WTC11 (cell line): ENCODE measurements around the gene SLC38A10. TPM values are rescaled to one million over a fixed set of nuclear protein-coding genes. Genes with fewer than 3 reads are reported as not detected.

Source experiments
- ATAC-seq: fragments of 200-7000 bp; cut with Tn5 transposase; 2 replicates; pipeline ENCODE4 v1.10.0; 2021; ENCODE audit warnings: mild to moderate bottlenecking, moderate library complexity
- CTCF ChIA-PET: fragments of 300-600 bp; sonication (Branson Sonifier 250); formaldehyde crosslinking; loops from one replicate; lab custom pipeline; 2021; ENCODE audit warnings: antibody characterized with exemption; lab: Charles Lee
- POLR2A ChIA-PET: fragments of 350-600 bp; sonication (Branson Sonifier 250); formaldehyde crosslinking; loops from one replicate; lab custom pipeline; 2021; ENCODE audit warnings: antibody characterized with exemption; lab: Charles Lee
- DNase-seq: peaks from one replicate; pipeline ENCODE4 v3.0.0; 2021; ENCODE audit warnings: low spot score
- H3K27ac Mint-ChIP-seq: 2 replicates; pipeline ENCODE4 v1.8.0; 2021; ENCODE audit warnings: mixed read lengths
- H3K27me3 Mint-ChIP-seq: 2 replicates; pipeline ENCODE4 v1.8.0; 2021; ENCODE audit warnings: low read depth, mild to moderate bottlenecking, moderate library complexity, mixed read lengths
- H3K36me3 Mint-ChIP-seq: 2 replicates; pipeline ENCODE4 v1.8.0; 2021; ENCODE audit warnings: mixed read lengths
- H3K4me1 Mint-ChIP-seq: 2 replicates; pipeline ENCODE4 v1.8.0; 2022; ENCODE audit warnings: mixed read lengths
- H3K4me3 Mint-ChIP-seq: 2 replicates; pipeline ENCODE4 v1.8.0; 2021; ENCODE audit warnings: mild to moderate bottlenecking, moderate library complexity, mixed read lengths
- H3K9me3 Mint-ChIP-seq: 2 replicates; pipeline ENCODE4 v1.8.0; 2021; ENCODE audit warnings: mixed read lengths
- ATF3 ChIP-seq: sonication (generic); formaldehyde crosslinking; conservative IDR thresholded peaks from 2 replicates; pipeline ENCODE4 v1.8.1; 2022; ENCODE audit warnings: mild to moderate bottlenecking, missing genetic modification reagents
- CBFB ChIP-seq: sonication (generic); formaldehyde crosslinking; IDR thresholded peaks from 2 replicates; pipeline ENCODE4 v1.8.1; 2022; ENCODE audit warnings: mild to moderate bottlenecking, low read depth, missing genetic modification reagents
- CREB1 ChIP-seq: sonication (generic); formaldehyde crosslinking; IDR thresholded peaks from 2 replicates; pipeline ENCODE4 v1.8.0; 2023; ENCODE audit warnings: mild to moderate bottlenecking, missing genetic modification reagents
- CREM ChIP-seq: sonication (generic); formaldehyde crosslinking; IDR thresholded peaks from 2 replicates; pipeline ENCODE4 v1.8.1; 2022; ENCODE audit warnings: mild to moderate bottlenecking, missing genetic modification reagents, moderate library complexity
- ESRRA ChIP-seq: sonication (generic); formaldehyde crosslinking; IDR thresholded peaks from 2 replicates; pipeline ENCODE4 v1.8.1; 2022; ENCODE audit warnings: mild to moderate bottlenecking, missing genetic modification reagents, borderline replicate concordance
- FOXK1 ChIP-seq: sonication (generic); formaldehyde crosslinking; IDR thresholded peaks from 2 replicates; pipeline ENCODE4 v1.8.0; 2022; ENCODE audit warnings: mild to moderate bottlenecking, moderate library complexity, missing genetic modification reagents
- HMGA2 ChIP-seq: fragments of 250-450 bp; sonication (Bioruptor Pico); IDR thresholded peaks from 2 replicates; pipeline ENCODE4 v1.4.0; 2021; ENCODE audit warnings: mild to moderate bottlenecking, moderate library complexity
- MLX ChIP-seq: sonication (generic); formaldehyde crosslinking; IDR thresholded peaks from 2 replicates; pipeline ENCODE4 v1.8.1; 2023; ENCODE audit warnings: mild to moderate bottlenecking, missing genetic modification reagents, moderate library complexity
- MXD4 ChIP-seq: fragments of 250-450 bp; sonication (Bioruptor Pico); IDR thresholded peaks from 2 replicates; pipeline ENCODE4 v1.8.0; 2021; ENCODE audit warnings: mild to moderate bottlenecking, moderate library complexity, borderline replicate concordance
- NFYB ChIP-seq: sonication (generic); formaldehyde crosslinking; conservative IDR thresholded peaks from 2 replicates; pipeline ENCODE4 v1.8.0; 2022; ENCODE audit warnings: low read depth, missing genetic modification reagents
- PRDM15 ChIP-seq: sonication (generic); formaldehyde crosslinking; IDR thresholded peaks from 2 replicates; pipeline ENCODE4 v1.8.0; 2022; ENCODE audit warnings: missing genetic modification reagents
- PREB ChIP-seq: sonication (generic); formaldehyde crosslinking; IDR thresholded peaks from 2 replicates; pipeline ENCODE4 v1.8.1; 2022; ENCODE audit warnings: mild to moderate bottlenecking, missing genetic modification reagents, moderate library complexity, borderline replicate concordance
- RELA ChIP-seq: sonication (generic); formaldehyde crosslinking; IDR thresholded peaks from 2 replicates; pipeline ENCODE4 v1.8.1; 2022; ENCODE audit warnings: missing genetic modification reagents, mild to moderate bottlenecking, borderline replicate concordance
- RORB ChIP-seq: fragments of 250-450 bp; sonication (Bioruptor Pico); IDR thresholded peaks from 2 replicates; pipeline ENCODE4 v1.9.0; 2021; ENCODE audit warnings: mild to moderate bottlenecking
- SOX15 ChIP-seq: fragments of 250-450 bp; sonication (Bioruptor Pico); IDR thresholded peaks from 2 replicates; pipeline ENCODE4 v1.9.0; 2021; ENCODE audit warnings: mild to moderate bottlenecking
- TEAD1 ChIP-seq: sonication (generic); formaldehyde crosslinking; IDR thresholded peaks from 2 replicates; pipeline ENCODE4 v1.8.0; 2022; ENCODE audit warnings: mild to moderate bottlenecking, missing genetic modification reagents
- ZBTB43 ChIP-seq: sonication (generic); formaldehyde crosslinking; IDR thresholded peaks from 2 replicates; pipeline ENCODE4 v1.8.1; 2023; ENCODE audit warnings: mild to moderate bottlenecking, missing genetic modification reagents
- ZMAT4 ChIP-seq: fragments of 250-450 bp; sonication (Bioruptor Pico); IDR thresholded peaks from 2 replicates; pipeline ENCODE4 v1.9.0; 2021; ENCODE audit warnings: mild to moderate bottlenecking
- ZNF423 ChIP-seq: fragments of 250-450 bp; sonication (Bioruptor Pico); IDR thresholded peaks from 2 replicates; pipeline ENCODE4 v2.1.2; 2022; ENCODE audit warnings: mild to moderate bottlenecking, moderate library complexity
- ZNF671 ChIP-seq: fragments of 250-450 bp; sonication (Bioruptor Pico); IDR thresholded peaks from 2 replicates; pipeline ENCODE4 v1.8.0; 2021; ENCODE audit warnings: mild to moderate bottlenecking
- total RNA-seq: library from RNA; stranded (reverse); gene quantifications from 3 replicates; pipeline ENCODE4 v1.2.3, GENCODE V29; 2021

The SLC38A10 gene
- total RNA-seq, 1 experiment from 2014 or later = 47.0 TPM

GRCh38 chr17:81197409-81197795 is 97.7 kb downstream of the SLC38A10 start:
- no peak for ATAC-seq

GRCh38 chr17:81196505-81197408 is 98.3 kb downstream of the SLC38A10 start:
- no peak overlapping the region for H3K4me3 Mint-ChIP-seq
- H3K4me1 Mint-ChIP-seq = no peaks in the 10 kb centered on the region
- H3K36me3 Mint-ChIP-seq = peaks cover 2% of the 10 kb centered on the region; the same call in 1 of the 2 replicates
- no peaks in the 10 kb centered on the region for H3K27me3 Mint-ChIP-seq
- ChIA-PET CTCF (no interaction called here), POLR2A (no interaction called here)
- DNase-seq (no peak), ATAC-seq (no peak)
- H3K27ac Mint-ChIP-seq = no peak overlapping the region
- H3K9me3 Mint-ChIP-seq = no peaks in the 10 kb centered on the region
- TF ChIP-seq RORB (CRISPR knock-in tag) (no peak), PRDM15 (CRISPR knock-in tag) (no peak), ATF3 (CRISPR knock-in tag) (no peak), HMGA2 (CRISPR knock-in tag) (no peak), ZMAT4 (CRISPR knock-in tag) (no peak), ZNF671 (CRISPR knock-in tag) (no peak), CREB1 (CRISPR knock-in tag) (no peak), MLX (CRISPR knock-in tag) (no peak), ZBTB43 (CRISPR knock-in tag) (no peak), TEAD1 (CRISPR knock-in tag) (no peak), RELA (no peak), SOX15 (CRISPR knock-in tag) (no peak)

More at GRCh38 chr17:81197409-81197795, 97.7 kb downstream of the SLC38A10 start:
- TF ChIP-seq MXD4 (CRISPR knock-in tag) = no peak
- no peak for TF ChIP-seq NFYB (CRISPR knock-in tag)
- Mint-ChIP-seq H3K27me3 (no peaks in the 10 kb centered on the region), H3K9me3 (no peaks in the 10 kb centered on the region), H3K4me1 (no peaks in the 10 kb centered on the region), H3K4me3 (no peak overlapping the region), H3K36me3 (peaks cover 2% of the 10 kb centered on the region; the same call in 1 of the 2 replicates), H3K27ac (no peak overlapping the region)
- DNase-seq = no peak
- CTCF ChIA-PET = interaction anchor here (0.8 kb wide), 1 partner anchor 76 kb away, joined by 3 read pairs; no protein-coding TSS in a partner anchor
- POLR2A ChIA-PET = no interaction called here

- Mint-ChIP-seq H3K27ac (no peak overlapping the region), H3K27me3 (no peaks in the 10 kb centered on the region), H3K4me3 (no peak overlapping the region), H3K4me1 (no peaks in the 10 kb centered on the region), H3K36me3 (peaks cover 2% of the 10 kb centered on the region; the same call in 1 of the 2 replicates), H3K9me3 (no peaks in the 10 kb centered on the region)
- ChIA-PET POLR2A (no interaction called here), CTCF (no interaction called here)
- no peak for DNase-seq
- ATAC-seq = no peak
- TF ChIP-seq MXD4 (CRISPR knock-in tag) (no peak), ESRRA (no peak), ZNF423 (CRISPR knock-in tag) (no peak), PREB (no peak), ATF3 (CRISPR knock-in tag) (no peak), CREM (CRISPR knock-in tag) (no peak), FOXK1 (CRISPR knock-in tag) (no peak), CBFB (no peak)
Measured at GRCh38 chr17:81195941-81196495, 99.1 kb downstream of the SLC38A10 start.
